Neuronal stem cell (in vitro differentiated cells): ENCODE data around the gene RNF214.

Source experiments
- DNase-seq: peaks from one replicate; pipeline ENCODE4 v3.0.0-alpha.2; 2013; ENCODE audit warnings: low spot score
- H2AFZ ChIP-seq: one replicate; pipeline ENCODE4 v1.6.1; 2013; ENCODE audit warnings: mild to moderate bottlenecking, low read length, inconsistent platforms
- H2AK5ac ChIP-seq: 2 replicates; pipeline ENCODE4 v1.6.1; 2013; ENCODE audit warnings: low read depth, mild to moderate bottlenecking, inconsistent platforms, low read length, moderate library complexity, mixed read lengths
- H2BK120ac ChIP-seq: 2 replicates; pipeline ENCODE4 v1.6.1; 2013; ENCODE audit warnings: low read depth, mild to moderate bottlenecking, inconsistent platforms, low read length, moderate library complexity, mixed read lengths
- H2BK12ac ChIP-seq: one replicate; pipeline ENCODE4 v1.6.1; 2013; ENCODE audit warnings: low read length, inconsistent platforms
- H2BK15ac ChIP-seq: 2 replicates; pipeline ENCODE4 v1.6.1; 2013; ENCODE audit warnings: mild to moderate bottlenecking, low read length, inconsistent platforms, mixed read lengths
- H2BK5ac ChIP-seq: one replicate; pipeline ENCODE4 v1.6.1; 2013; ENCODE audit warnings: inconsistent platforms, mild to moderate bottlenecking, low read length, moderate library complexity
- H3K14ac ChIP-seq: one replicate; pipeline ENCODE4 v1.6.1; 2013; ENCODE audit warnings: low read length, inconsistent platforms
- H3K18ac ChIP-seq: 2 replicates; pipeline ENCODE4 v1.6.1; 2013; ENCODE audit warnings: low read length, inconsistent platforms
- H3K23ac ChIP-seq: 2 replicates; pipeline ENCODE4 v1.6.1; 2013; ENCODE audit warnings: low read depth, mild to moderate bottlenecking, mixed read lengths, low read length, inconsistent platforms; ENCODE audit not compliant: poor library complexity
- H3K27ac ChIP-seq: replicated peaks from 3 replicates; pipeline ENCODE4 v1.5.1; 2013; ENCODE audit warnings: low read length, inconsistent platforms
- H3K27me3 ChIP-seq, 3 experiments: 2 replicates each; pipeline ENCODE4 v1.6.1; 2013; ENCODE audit warnings: low read length in 3 of 3, mild to moderate bottlenecking in 2 of 3, inconsistent platforms in 1 of 3, low read depth in 1 of 3, mixed read lengths in 1 of 3, moderate library complexity in 1 of 3; ENCODE audit not compliant: control insufficient read depth in 3 of 3, insufficient read depth in 3 of 3
- H3K36me3 ChIP-seq, 2 donors: replicated peaks in 1 of 2; 2 replicates each; pipeline ENCODE4 v1.6.1; 2013; ENCODE audit warnings: low read length in 2 of 2; ENCODE audit not compliant: control insufficient read depth in 2 of 2, insufficient read depth in 2 of 2
- H3K4ac ChIP-seq: 2 replicates; pipeline ENCODE4 v1.6.1; 2013; ENCODE audit warnings: inconsistent platforms, mild to moderate bottlenecking, low read length, moderate library complexity
- H3K4me1 ChIP-seq, 2 donors: 1 replicate in 1 of 2; 2 replicates in 1 of 2; pipeline ENCODE4 v1.6.1; 2013; ENCODE audit warnings: low read length in 2 of 2, low read depth in 1 of 2; ENCODE audit not compliant: control insufficient read depth in 2 of 2, insufficient read depth in 1 of 2
- H3K4me2 ChIP-seq: one replicate; pipeline ENCODE4 v1.6.1; 2013; ENCODE audit warnings: mild to moderate bottlenecking, low read length, inconsistent platforms; ENCODE audit not compliant: insufficient read depth, poor library complexity, severe bottlenecking
- H3K4me3 ChIP-seq, 2 donors: 2 replicates each; pipeline ENCODE4 v1.5.1; 2013; ENCODE audit warnings: low read length in 2 of 2, mild to moderate bottlenecking in 2 of 2, inconsistent platforms in 1 of 2, moderate library complexity in 1 of 2
- H3K79me1 ChIP-seq: one replicate; pipeline ENCODE4 v1.6.1; 2013; ENCODE audit warnings: low read depth, mild to moderate bottlenecking, inconsistent platforms, low read length, moderate library complexity
- H3K9ac ChIP-seq: one replicate; pipeline ENCODE4 v1.6.1; 2013; ENCODE audit warnings: mild to moderate bottlenecking, low read depth, low read length, inconsistent platforms; ENCODE audit not compliant: poor library complexity
- H3K9me3 ChIP-seq, 2 donors: replicated peaks in 1 of 2; 2 replicates each; pipeline versions ENCODE3 to v1.6.1; 2013; ENCODE audit warnings: low read length in 2 of 2, mild to moderate bottlenecking in 2 of 2, inconsistent platforms in 1 of 2, low read depth in 1 of 2, mixed read lengths in 1 of 2, moderate library complexity in 1 of 2; ENCODE audit not compliant: control insufficient read depth in 2 of 2, insufficient read depth in 1 of 2
- H4K8ac ChIP-seq: one replicate; pipeline ENCODE4 v1.6.1; 2013; ENCODE audit warnings: low read depth, mild to moderate bottlenecking, inconsistent platforms, low read length, moderate library complexity
- H4K91ac ChIP-seq: one replicate; pipeline ENCODE4 v1.6.1; 2013; ENCODE audit warnings: low read length, low read depth, mild to moderate bottlenecking, inconsistent platforms; ENCODE audit not compliant: poor library complexity
- WGBS, 2 donors: extraction: QIAGEN DNeasy Blood & Tissue Kit; methylation state at CpG; one replicate each; pipeline ENCODE4 v1.1.7; 2013; ENCODE audit warnings: missing lambda C conversion rate in 2 of 2, mixed read lengths in 1 of 2; ENCODE audit not compliant: insufficient read length in 2 of 2, insufficient replicate concordance in 1 of 2; ENCODE audit errors: extremely low coverage in 2 of 2; 5-methylcytosine and 5-hydroxymethylcytosine counted together

The RNF214 gene

GRCh38 chr11:117239295-117239694 lies 6.8 kb downstream of the RNF214 start:
- no peaks in the 10 kb centered on the region for H3K4me1 ChIP-seq
- no peaks in the 10 kb centered on the region for H3K27me3 ChIP-seq
- no peak overlapping the region for H3K4ac ChIP-seq
- H2AFZ ChIP-seq, result no peak overlapping the region
- H3K36me3 ChIP-seq, result peaks cover 19 to 92% of the 10 kb centered on the region in 2 donors
- no peak overlapping the region for H2BK15ac ChIP-seq
- H4K8ac ChIP-seq, result no peak overlapping the region
- no peak overlapping the region for H2BK12ac ChIP-seq
- no peak overlapping the region for H3K14ac ChIP-seq
- H4K91ac ChIP-seq, result no peak overlapping the region
- no peak overlapping the region for H2BK120ac ChIP-seq
- no peak overlapping the region for H3K4me2 ChIP-seq
- H3K9ac ChIP-seq, result no peak overlapping the region
- no peak overlapping the region for H3K4me3 ChIP-seq
- no peak overlapping the region for H3K18ac ChIP-seq
- no peaks in the 10 kb centered on the region for H3K9me3 ChIP-seq
- no CpG with 5 or more reads among the region's 6 CpGs for WGBS, 2 donors
- no peaks in the 10 kb centered on the region for H3K79me1 ChIP-seq
- H3K23ac ChIP-seq, result no peak overlapping the region
- no peak overlapping the region for H2BK5ac ChIP-seq
- no peak for DNase-seq
- H2AK5ac ChIP-seq, result no peak overlapping the region
- H3K27ac ChIP-seq, result no peak overlapping the region

DNA sequence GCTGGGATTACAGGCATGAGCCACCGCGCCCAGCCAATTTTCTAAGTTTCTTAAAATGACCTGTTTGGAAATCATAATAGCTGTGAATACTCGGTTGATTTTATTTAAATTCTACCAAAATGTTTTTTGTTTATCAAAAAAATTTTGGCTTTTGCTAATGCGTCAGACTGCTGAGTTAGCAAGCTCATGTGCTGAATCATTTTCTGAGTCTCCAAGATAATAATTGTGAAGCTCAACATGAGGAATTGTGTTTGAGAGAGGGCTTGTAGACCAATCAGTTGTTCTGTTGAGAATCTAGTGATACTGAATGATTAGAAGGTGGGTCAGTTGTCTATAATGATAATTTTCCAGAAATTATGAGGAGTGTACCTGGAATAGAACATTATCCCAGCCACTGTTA lies 15.9 kb downstream of the RNF214 start:
- H3K23ac ChIP-seq, result no peak overlapping the region
- no CpG with 5 or more reads among the region's 4 CpGs for WGBS, 2 donors
- H3K9me3 ChIP-seq, result no peaks in the 10 kb centered on the region
- no peak overlapping the region for H3K14ac ChIP-seq
- no peak overlapping the region for H3K9ac ChIP-seq
- H4K91ac ChIP-seq, result no peak overlapping the region
- no peaks in the 10 kb centered on the region for H3K79me1 ChIP-seq
- H3K18ac ChIP-seq, result no peak overlapping the region
- H2AK5ac ChIP-seq, result no peak overlapping the region
- no peak for DNase-seq
- peaks cover 20 to 81% of the 10 kb centered on the region in 2 donors for H3K36me3 ChIP-seq
- H2BK15ac ChIP-seq, result no peak overlapping the region
- no peak overlapping the region for H2BK5ac ChIP-seq
- no peak overlapping the region for H3K27ac ChIP-seq
- H3K4me3 ChIP-seq, result no peak overlapping the region
- no peak overlapping the region for H2BK12ac ChIP-seq
- H2BK120ac ChIP-seq, result no peak overlapping the region
- H3K27me3 ChIP-seq, result no peaks in the 10 kb centered on the region
- H4K8ac ChIP-seq, result no peak overlapping the region
- no peak overlapping the region for H3K4ac ChIP-seq
- no peak overlapping the region for H3K4me2 ChIP-seq
- no peak overlapping the region for H2AFZ ChIP-seq
- no peaks in the 10 kb centered on the region for H3K4me1 ChIP-seq

DNA sequence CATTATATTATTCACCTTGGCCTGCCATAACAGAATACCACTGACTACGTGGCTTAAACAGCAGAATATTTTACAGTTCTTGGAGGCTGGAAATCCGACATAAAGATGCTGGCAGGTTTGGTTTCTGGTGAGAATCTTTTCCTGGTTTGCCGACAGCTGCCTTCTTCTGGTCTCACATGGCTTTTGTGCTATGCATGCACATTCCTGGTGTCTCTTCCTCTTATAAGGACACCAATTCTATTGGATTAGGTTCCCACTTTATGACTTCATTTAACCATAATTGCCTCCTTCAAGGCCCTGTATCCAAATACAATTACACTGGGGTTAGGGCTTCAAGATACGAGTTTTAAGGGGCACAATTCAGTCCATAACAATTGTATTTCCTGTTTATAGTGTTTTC lies 17.1 kb downstream of the RNF214 start:
- H3K4ac ChIP-seq, result no peak overlapping the region

DNA sequence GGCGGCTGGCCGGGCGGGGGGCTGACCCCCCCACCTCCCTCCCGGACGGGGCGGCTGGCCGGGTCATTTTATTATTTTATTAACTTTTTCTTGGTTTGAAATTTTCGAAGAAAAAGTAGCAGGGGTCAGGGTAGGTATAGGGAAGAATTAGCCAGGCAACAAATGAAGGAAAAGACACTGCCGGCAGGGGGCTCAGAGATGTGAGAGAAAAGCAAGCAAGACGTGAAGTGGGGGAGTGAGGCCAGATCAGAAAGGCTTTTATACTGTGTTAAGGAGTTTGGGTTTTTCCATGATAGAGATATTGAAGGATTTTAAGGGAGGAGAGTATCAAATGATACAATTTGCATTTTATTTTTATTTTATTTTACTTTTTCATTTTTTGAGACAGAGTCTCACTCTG lies 19.0 kb downstream of the RNF214 start:
- no CpG with 5 or more reads among the region's 10 CpGs for WGBS, 2 donors

More for the DNA sequence above, 17.1 kb downstream of the RNF214 start:
- no peak overlapping the region for H3K23ac ChIP-seq
- no peaks in the 10 kb centered on the region for H3K79me1 ChIP-seq
- no peak overlapping the region for H2BK15ac ChIP-seq
- no peak overlapping the region for H2BK12ac ChIP-seq
- H2AK5ac ChIP-seq, result no peak overlapping the region
- H4K91ac ChIP-seq, result no peak overlapping the region
- H3K4me3 ChIP-seq, result no peak overlapping the region
- H2BK5ac ChIP-seq, result no peak overlapping the region
- no peak overlapping the region for H3K9ac ChIP-seq
- H3K4me2 ChIP-seq, result no peak overlapping the region
- H3K27ac ChIP-seq, result no peak overlapping the region
- no peak overlapping the region for H2AFZ ChIP-seq
- WGBS, 2 donors, result no CpG with 5 or more reads among the region's 4 CpGs
- DNase-seq, result no peak
- H3K36me3 ChIP-seq, result peaks cover 13 to 79% of the 10 kb centered on the region in 2 donors
- H3K18ac ChIP-seq, result no peak overlapping the region
- H2BK120ac ChIP-seq, result no peak overlapping the region
- H3K14ac ChIP-seq, result no peak overlapping the region
- H4K8ac ChIP-seq, result no peak overlapping the region
- H3K27me3 ChIP-seq, result no peaks in the 10 kb centered on the region
- no peaks in the 10 kb centered on the region for H3K4me1 ChIP-seq
- H3K9me3 ChIP-seq, result no peaks in the 10 kb centered on the region

More for the DNA sequence above, 19.0 kb downstream of the RNF214 start:
- Histone ChIP-seq H3K18ac (no peak overlapping the region), H3K4me2 (no peak overlapping the region), H2AK5ac (no peak overlapping the region), H2BK15ac (no peak overlapping the region), H4K91ac (no peak overlapping the region), H3K4me1 (no peaks in the 10 kb centered on the region), H3K27me3 (no peaks in the 10 kb centered on the region), H3K9me3 (no peaks in the 10 kb centered on the region), H3K4ac (no peak overlapping the region), H2BK5ac (no peak overlapping the region), H4K8ac (no peak overlapping the region), H3K79me1 (no peaks in the 10 kb centered on the region), H2AFZ (no peak overlapping the region), H3K27ac (no peak overlapping the region), H3K14ac (no peak overlapping the region), H3K9ac (no peak overlapping the region), H3K23ac (no peak overlapping the region), H3K36me3 (peaks cover 7 to 77% of the 10 kb centered on the region in 2 donors), H3K4me3 (no peak overlapping the region), H2BK120ac (no peak overlapping the region), H2BK12ac (no peak overlapping the region)
- DNase-seq, result no peak
